ENCODE measurements around the gene PDIA5. TPM values are rescaled to one million over a fixed set of nuclear protein-coding genes. Genes with fewer than 3 reads are reported as not detected.

The PDIA5 gene
- total RNA-seq, 2 donors from 2014 or later: 57.5 to 68.3 TPM

- Histone ChIP-seq H3K36me3 (ENCODE audit: control insufficient read depth, insufficient read depth, low read length) (no peaks in the 10 kb centered on the region), H3K27ac (ENCODE audit: low read depth, low read length) (no peak overlapping the region), H3K27me3 (ENCODE audit: control insufficient read depth, insufficient read depth, low read length, poor library complexity, severe bottlenecking) (no peaks in the 10 kb centered on the region), H3K4me1 (ENCODE audit: control insufficient read depth, insufficient read depth, low read length) (peaks cover 14% of the 10 kb centered on the region), H3K9me3 (ENCODE audit: control insufficient read depth, low read length) (no peaks in the 10 kb centered on the region), H3K4me3 (ENCODE audit: low read length) (peak overlapping the region; percentile 94), H3K9ac (ENCODE audit: extremely low read depth, low read length, poor library complexity, severe bottlenecking) (peak overlapping the region; percentile 75)
- Mint-ChIP-seq H3K27ac (peak overlapping the region; percentile 42), H3K4me1 (peaks cover 30% of the 10 kb centered on the region), H3K9me3 (no peaks in the 10 kb centered on the region), H3K36me3 (ENCODE audit: low read depth) (no peaks in the 10 kb centered on the region), H3K4me3 (peak overlapping the region; percentile 81), H3K27me3 (ENCODE audit: insufficient read depth) (peaks cover 25% of the 10 kb centered on the region)
- WGBS, 2 experiments (ENCODE audit: insufficient coverage in 1 of 2, insufficient read length in 1 of 2): 34 to 37% methylated on average over 7 to 12 of the region's 12 CpGs
- TF ChIP-seq CTCF (conservative IDR thresholded peaks at IDR 0.05): peak; percentile 34
- DNase-seq: peak; percentile 54
Measured at GRCh38 chr3:123068601-123069381, 2.0 kb downstream of the PDIA5 start.

- TF ChIP-seq CTCF (conservative IDR thresholded peaks at IDR 0.05): no peak
- peaks cover 10% of the 10 kb centered on the region for H3K27me3 Mint-ChIP-seq (ENCODE audit: insufficient read depth)
- H3K4me1 ChIP-seq (ENCODE audit: control insufficient read depth, insufficient read depth, low read length): peaks cover 14% of the 10 kb centered on the region
- no peak overlapping the region for H3K9ac ChIP-seq (ENCODE audit: extremely low read depth, low read length, poor library complexity, severe bottlenecking)
- peaks cover 36% of the 10 kb centered on the region for H3K4me1 Mint-ChIP-seq
- no peaks in the 10 kb centered on the region for H3K36me3 ChIP-seq (ENCODE audit: control insufficient read depth, insufficient read depth, low read length)
- 84 to 87% methylated on average over 8 of the region's 8 CpGs for WGBS, 2 experiments (ENCODE audit: insufficient coverage in 1 of 2, insufficient read length in 1 of 2)
- H3K4me3 ChIP-seq (ENCODE audit: low read length): no peak overlapping the region
- H3K36me3 Mint-ChIP-seq (ENCODE audit: low read depth): no peaks in the 10 kb centered on the region
- no peaks in the 10 kb centered on the region for H3K27me3 ChIP-seq (ENCODE audit: control insufficient read depth, insufficient read depth, low read length, poor library complexity, severe bottlenecking)
- peak; percentile 43 for DNase-seq
- H3K4me3 Mint-ChIP-seq: no peak overlapping the region
- no peak overlapping the region for H3K27ac ChIP-seq (ENCODE audit: low read depth, low read length)
- H3K27ac Mint-ChIP-seq: no peak overlapping the region
- no peaks in the 10 kb centered on the region for H3K9me3 ChIP-seq (ENCODE audit: control insufficient read depth, low read length)
- H3K9me3 Mint-ChIP-seq: no peaks in the 10 kb centered on the region
Measured at GRCh38 chr3:123070510-123070909, 3.7 kb downstream of the PDIA5 start.

- Histone ChIP-seq H3K27ac (ENCODE audit: low read depth, low read length) (no peak overlapping the region), H3K27me3 (ENCODE audit: control insufficient read depth, insufficient read depth, low read length, poor library complexity, severe bottlenecking) (no peaks in the 10 kb centered on the region), H3K4me1 (ENCODE audit: control insufficient read depth, insufficient read depth, low read length) (peaks cover 14% of the 10 kb centered on the region), H3K9ac (ENCODE audit: extremely low read depth, low read length, poor library complexity, severe bottlenecking) (no peak overlapping the region), H3K4me3 (ENCODE audit: low read length) (peak overlapping the region; percentile 48), H3K36me3 (ENCODE audit: control insufficient read depth, insufficient read depth, low read length) (no peaks in the 10 kb centered on the region), H3K9me3 (ENCODE audit: control insufficient read depth, low read length) (no peaks in the 10 kb centered on the region)
- Mint-ChIP-seq H3K4me3 (no peak overlapping the region), H3K4me1 (peaks cover 36% of the 10 kb centered on the region), H3K36me3 (ENCODE audit: low read depth) (no peaks in the 10 kb centered on the region), H3K27me3 (ENCODE audit: insufficient read depth) (peaks cover 6% of the 10 kb centered on the region), H3K27ac (no peak overlapping the region), H3K9me3 (no peaks in the 10 kb centered on the region)
- DNase-seq: peak; percentile 84
- peak; percentile 69 for TF ChIP-seq CTCF (conservative IDR thresholded peaks at IDR 0.05)
- WGBS, 2 experiments (ENCODE audit: insufficient coverage in 1 of 2, insufficient read length in 1 of 2): 68 to 100% methylated on average over 1 to 5 of the region's 5 CpGs
Measured at GRCh38 chr3:123071146-123071545, 4.3 kb downstream of the PDIA5 start.
